Stomach (tissue), 19 donors: ENCODE results near the gene CFAP20. TPM values are rescaled to one million over a fixed set of nuclear protein-coding genes. Genes with fewer than 3 reads are reported as not detected.
A peak's percentile ranks its signal among the peaks of the same experiment; 100 is the strongest.

Source experiments
- DNase-seq, 2 donors: peaks; one replicate each; pipeline versions ENCODE4 v3.0.0 to v3.0.0-alpha.2; 2013 to 2019
- H3K27ac ChIP-seq, 5 donors: fragments of 200-600 bp in 4 of 5; sonication (generic) in 4 of 5; one replicate each; pipeline ENCODE4 v1.5.1; 2013 to 2019; ENCODE audit warnings: mild to moderate bottlenecking in 1 of 5, moderate library complexity in 1 of 5
- H3K27me3 ChIP-seq, 3 donors: fragments of 200-600 bp; sonication (generic); one replicate each; pipeline ENCODE4 v1.5.1; 2017 to 2019; ENCODE audit warnings: mixed run types in 1 of 3
- H3K36me3 ChIP-seq, 4 donors: fragments of 200-600 bp; sonication (generic); 1 replicate in 3 of 4; 2 replicates in 1 of 4; pipeline ENCODE4 v1.5.1; 2016 to 2019
- H3K4me1 ChIP-seq, 4 donors: fragments of 200-600 bp; sonication (generic); one replicate each; pipeline ENCODE4 v1.5.1; 2016 to 2019
- H3K4me3 ChIP-seq, 4 donors: fragments of 200-600 bp; sonication (generic) in 3 of 4; one replicate each; pipeline ENCODE4 v1.5.1; 2016 to 2019; ENCODE audit warnings: mild to moderate bottlenecking in 1 of 4
- H3K9me3 ChIP-seq, 4 donors: fragments of 200-600 bp; sonication (generic); one replicate each; pipeline ENCODE4 v1.5.1; 2016 to 2019
- EP300 ChIP-seq: sonication (generic); formaldehyde crosslinking; IDR thresholded peaks from one replicate; pipeline ENCODE4 v1.6.1; 2017; ENCODE audit warnings: antibody characterized with exemption
- POLR2A ChIP-seq, 4 donors: fragments of 450-650 bp; IDR thresholded peaks; one replicate each; pipeline ENCODE4 v1.6.1; 2016; ENCODE audit warnings: antibody characterized with exemption in 4 of 4, control low read depth in 2 of 4, mild to moderate bottlenecking in 1 of 4, moderate library complexity in 1 of 4
- POLR2AphosphoS5 ChIP-seq, 3 donors: sonication (generic); formaldehyde crosslinking; IDR thresholded peaks; one replicate each; pipeline ENCODE4 v1.6.1; 2016; ENCODE audit warnings: antibody characterized with exemption in 3 of 3
- WGBS, 5 donors: extraction: QIAGEN DNeasy Blood & Tissue Kit in 3 of 5; methylation state at CpG; one replicate each; pipeline versions ENCODE4 v1.1.5 to v1.1.7; 2013 to 2018; 5-methylcytosine and 5-hydroxymethylcytosine counted together
- intact Hi-C: fragments of 100-400 bp; cut with DNase I; formaldehyde crosslinking; loops from one replicate; pipeline ENCODE4 v1.15.1; 2023; ENCODE audit warnings: low total_unique reads
- long read RNA-seq, 10 donors: transcript quantifications; one replicate each; lab custom pipeline, GENCODE V29; 2026
- polyA plus RNA-seq, 3 donors: library from polyadenylated mRNA; stranded (reverse); fragments of 200-250 nt; gene quantifications; one replicate each; pipeline ENCODE4 v1.2.3, GENCODE V29; 2013
- total RNA-seq, 5 donors: library from RNA; depleted of rRNA; stranded (reverse); fragments of >200 nt; gene quantifications; one replicate each; pipeline versions ENCODE4 v1.1.0 to v1.2.3, GENCODE V29; 2014 to 2016
- TF ChIP-seq, protein P1 (sequence below), 7 experiments: fragments of 450-650 bp in 4 of 7; fragments of 200-600 bp in 3 of 7; sonication (generic) in 3 of 7; IDR thresholded peaks; one replicate each; pipeline ENCODE4 v1.5.1; 2016 to 2019; ENCODE audit warnings: antibody characterized with exemption in 7 of 7, control low read depth in 2 of 7, mild to moderate bottlenecking in 1 of 7
- donor health status: healthy with polysubstance abuse.
- donor health status: Bipolar disorder and iron deficiency.
- donor health status: healthy.

The CFAP20 gene
- total RNA-seq (10 to 100 TPM in 4 of 5 donors, under 1 TPM in 1; 0.58 to 81.7 (median 25.1) TPM), polyA plus RNA-seq (10 to 100 TPM; 15.3 to 36.0 (median 22.5) TPM)
- long read RNA-seq, donor 1, transcript CFAP20-201 (6 exons, 1,354 nt) = major isoform, 10 of 12 reads
- long read RNA-seq, donor 1, partial matches to known transcripts = 0 of 12 reads
- long read RNA-seq, donor 1, other reads (novel, unspliced or antisense) = 0 of 12 reads
- long read RNA-seq, donor 2, transcript CFAP20-201 (6 exons, 1,354 nt) = major isoform, 18 of 22 reads
- long read RNA-seq, donor 2, partial matches to known transcripts = 0 of 22 reads
- long read RNA-seq, donor 2, other reads (novel, unspliced or antisense) = 0 of 22 reads
- long read RNA-seq, donor 3, transcript CFAP20-201 (6 exons, 1,354 nt) = major isoform, 8 of 10 reads
- long read RNA-seq, donor 3, partial matches to known transcripts = 0 of 10 reads
- long read RNA-seq, donor 3, other reads (novel, unspliced or antisense) = 0 of 10 reads
- long read RNA-seq, donor 4, partial matches to known transcripts = 0 of 1 reads
- long read RNA-seq, donor 4, other reads (novel, unspliced or antisense) = 0 of 1 reads
- long read RNA-seq, donor 5, transcript CFAP20-201 (6 exons, 1,354 nt) = major isoform, 13 of 19 reads
- long read RNA-seq, donor 5, partial matches to known transcripts = 0 of 19 reads
- long read RNA-seq, donor 5, other reads (novel, unspliced or antisense) = 0 of 19 reads
- long read RNA-seq, donor 6, transcript CFAP20-204 (3 exons, 481 nt) = minor isoform, 8 of 57 reads
- long read RNA-seq, donor 6, transcript CFAP20-201 (6 exons, 1,354 nt) = major isoform, 34 of 57 reads
- long read RNA-seq, donor 6, partial matches to known transcripts = 12 of 57 reads
- long read RNA-seq, donor 6, other reads (novel, unspliced or antisense) = 0 of 57 reads
- long read RNA-seq, donor 7, transcript CFAP20-201 (6 exons, 1,354 nt) = major isoform, 13 of 25 reads
- long read RNA-seq, donor 7, transcript CFAP20-204 (3 exons, 481 nt) = minor isoform, 5 of 25 reads
- long read RNA-seq, donor 7, partial matches to known transcripts = 7 of 25 reads
- long read RNA-seq, donor 7, other reads (novel, unspliced or antisense) = 0 of 25 reads
- long read RNA-seq, donor 8, transcript CFAP20-201 (6 exons, 1,354 nt) = major isoform, 15 of 34 reads
- long read RNA-seq, donor 8, partial matches to known transcripts = 15 of 34 reads
- long read RNA-seq, donor 8, other reads (novel, unspliced or antisense) = 0 of 34 reads
- long read RNA-seq, donor 9, transcript CFAP20-204 (3 exons, 481 nt) = minor isoform, 6 of 25 reads
- long read RNA-seq, donor 9, transcript CFAP20-201 (6 exons, 1,354 nt) = major isoform, 11 of 25 reads
- long read RNA-seq, donor 9, partial matches to known transcripts = 5 of 25 reads
- long read RNA-seq, donor 9, other reads (novel, unspliced or antisense) = 0 of 25 reads
- long read RNA-seq, donor 10, partial matches to known transcripts = 0 of 2 reads
- long read RNA-seq, donor 10, other reads (novel, unspliced or antisense) = 0 of 2 reads

DNA sequence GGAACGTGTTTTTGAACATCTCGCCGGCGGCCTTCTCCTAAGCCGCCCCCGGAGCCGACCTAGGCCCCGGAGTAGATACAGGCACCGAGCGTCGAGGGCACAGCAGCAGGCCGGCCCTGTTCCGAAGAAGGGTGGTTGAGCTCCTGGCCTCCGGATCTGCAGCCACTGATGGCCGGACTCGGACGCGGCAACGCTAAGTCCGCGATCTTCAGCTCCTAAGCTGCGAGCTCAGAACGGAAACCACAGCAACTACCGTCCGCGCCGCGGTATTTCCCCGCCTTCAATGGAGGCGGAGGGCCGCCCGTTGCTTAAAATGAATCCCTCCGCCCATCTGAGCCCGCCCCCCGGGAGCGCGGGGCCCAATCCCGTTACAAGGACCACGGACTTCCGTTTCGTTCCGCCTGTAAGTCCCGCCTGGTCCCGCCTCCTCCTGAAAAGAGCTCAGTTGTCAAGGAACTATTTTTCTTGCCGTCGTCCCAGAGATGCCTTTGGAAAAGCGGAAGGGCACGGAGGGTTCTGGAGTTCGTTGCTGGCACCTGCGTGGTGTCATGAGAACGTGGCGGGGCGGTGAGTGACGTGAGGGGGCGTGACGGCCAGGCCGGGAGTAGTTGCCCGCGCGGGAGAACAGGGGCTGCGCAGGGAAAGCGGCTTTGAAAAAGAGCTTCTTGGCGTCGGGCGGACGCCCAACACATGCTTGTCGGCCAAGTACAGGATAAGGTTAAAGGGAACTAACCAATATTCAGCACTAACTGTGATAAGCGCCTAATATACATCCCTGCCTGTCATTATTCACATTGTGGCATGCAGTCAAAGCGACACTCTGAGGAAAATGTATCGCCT is at the start of gene CFAP20:
Gene CFAP20 (minus strand): TSS at position 285 of the 840 bp plus-strand sequence. CDS start 266 bp downstream, at position 19.
- Histone ChIP-seq H3K9me3 (no peaks in the 10 kb centered on the region), H3K36me3 (no peaks in the 10 kb centered on the region), H3K27me3 (no peaks in the 10 kb centered on the region), H3K27ac (peak within 1 kb of the TSS; percentile 88 to 97 (median 94)), H3K4me3 (peak within 1 kb of the TSS; percentile 84 to 97 (median 89)), H3K4me1 (peaks cover 25 to 45% (median 41%) of the 10 kb centered on the region in 4 donors)
- 1 to 3% (median 2%) methylated on average over 32 to 70 of the region's 70 CpGs for WGBS, 5 donors
- intact Hi-C loops = no loop called here
- DNase-seq = peak; percentile 99
- TF ChIP-seq EP300 = no peak
- peak; percentile 94 to 98 (median 97) for TF ChIP-seq POLR2AphosphoS5 (IDR thresholded peaks at IDR 0.05)
- TF ChIP-seq POLR2A (IDR thresholded peaks at IDR 0.05) = peak in 2 of 4 donors; percentile 80 to 91
- TF ChIP-seq, protein P1, sequence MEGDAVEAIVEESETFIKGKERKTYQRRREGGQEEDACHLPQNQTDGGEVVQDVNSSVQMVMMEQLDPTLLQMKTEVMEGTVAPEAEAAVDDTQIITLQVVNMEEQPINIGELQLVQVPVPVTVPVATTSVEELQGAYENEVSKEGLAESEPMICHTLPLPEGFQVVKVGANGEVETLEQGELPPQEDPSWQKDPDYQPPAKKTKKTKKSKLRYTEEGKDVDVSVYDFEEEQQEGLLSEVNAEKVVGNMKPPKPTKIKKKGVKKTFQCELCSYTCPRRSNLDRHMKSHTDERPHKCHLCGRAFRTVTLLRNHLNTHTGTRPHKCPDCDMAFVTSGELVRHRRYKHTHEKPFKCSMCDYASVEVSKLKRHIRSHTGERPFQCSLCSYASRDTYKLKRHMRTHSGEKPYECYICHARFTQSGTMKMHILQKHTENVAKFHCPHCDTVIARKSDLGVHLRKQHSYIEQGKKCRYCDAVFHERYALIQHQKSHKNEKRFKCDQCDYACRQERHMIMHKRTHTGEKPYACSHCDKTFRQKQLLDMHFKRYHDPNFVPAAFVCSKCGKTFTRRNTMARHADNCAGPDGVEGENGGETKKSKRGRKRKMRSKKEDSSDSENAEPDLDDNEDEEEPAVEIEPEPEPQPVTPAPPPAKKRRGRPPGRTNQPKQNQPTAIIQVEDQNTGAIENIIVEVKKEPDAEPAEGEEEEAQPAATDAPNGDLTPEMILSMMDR (IDR thresholded peaks at IDR 0.05) = no peak

DNA sequence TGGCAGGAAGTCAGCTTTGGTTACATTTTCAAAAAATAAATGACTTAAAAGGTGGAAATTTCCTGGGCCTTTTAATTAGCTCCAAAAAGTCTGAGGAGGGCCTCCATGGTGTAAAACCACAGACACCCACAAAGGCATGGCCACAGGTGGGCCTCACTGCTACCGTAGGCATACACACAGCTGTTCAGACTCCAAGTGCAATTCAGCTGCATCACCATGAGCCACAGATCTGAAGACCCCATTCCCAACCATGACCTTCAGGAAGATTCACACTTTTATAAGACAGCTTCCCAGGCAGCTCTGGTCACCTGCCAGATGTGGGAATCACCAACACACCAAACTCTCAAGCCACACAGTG is 48.2 kb upstream of the CFAP20 start:
- no peak for DNase-seq
- 68 to 82% (median 80%) methylated on average over 1 of the region's 1 CpG for WGBS, 5 donors
- Histone ChIP-seq H3K4me3 (no peak overlapping the region), H3K4me1 (no peaks in the 10 kb centered on the region), H3K36me3 (peaks cover 8 to 91% (median 76%) of the 10 kb centered on the region in 4 donors), H3K27ac (no peak overlapping the region), H3K9me3 (no peaks in the 10 kb centered on the region), H3K27me3 (no peaks in the 10 kb centered on the region)
- TF ChIP-seq, protein P1 (IDR thresholded peaks at IDR 0.05) = no peak
- TF ChIP-seq POLR2A (IDR thresholded peaks at IDR 0.05) = no peak
- no peak for TF ChIP-seq EP300
- TF ChIP-seq POLR2AphosphoS5 (IDR thresholded peaks at IDR 0.05) = no peak
- intact Hi-C loops = no loop called here

DNA sequence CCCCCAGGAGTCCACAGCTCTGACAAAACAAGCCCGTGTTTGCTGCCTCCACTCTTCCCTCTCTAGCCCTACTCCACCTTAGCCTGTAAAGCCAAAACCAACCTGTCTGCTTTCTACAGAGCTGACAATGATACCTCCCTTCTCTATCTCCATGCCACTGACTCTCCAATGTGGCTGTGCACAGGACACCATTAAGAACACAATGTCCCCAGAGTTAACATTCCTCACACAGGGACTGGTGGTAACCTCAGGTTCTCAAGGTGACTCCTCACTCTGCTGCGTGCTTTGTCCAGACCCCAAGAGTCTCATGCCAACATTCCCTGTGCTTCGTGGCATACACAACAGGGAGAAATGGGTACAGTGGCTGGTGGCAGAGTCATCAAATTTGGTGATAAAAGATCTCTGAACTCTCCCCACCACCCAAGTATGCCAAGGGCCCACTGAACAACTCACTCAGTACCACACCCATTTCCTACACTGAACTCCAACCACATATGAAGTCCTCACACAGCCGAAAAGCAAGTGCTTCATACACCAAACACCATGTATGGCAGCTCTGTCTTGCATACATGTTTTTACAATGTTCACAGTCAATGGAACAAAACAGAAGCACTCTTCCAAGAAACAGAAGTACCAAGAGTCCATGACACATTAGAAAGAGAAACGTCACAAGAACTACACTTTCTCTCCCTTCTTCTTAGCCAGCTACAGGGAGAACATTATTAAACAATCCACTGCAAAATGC is 47.6 kb upstream of the CFAP20 start:
- intact Hi-C loops = no loop called here
- H3K36me3 ChIP-seq = peaks cover 8 to 91% (median 76%) of the 10 kb centered on the region in 4 donors
- no peaks in the 10 kb centered on the region for H3K4me1 ChIP-seq
- DNase-seq = no peak
- H3K4me3 ChIP-seq = no peak overlapping the region
- TF ChIP-seq POLR2AphosphoS5 (IDR thresholded peaks at IDR 0.05) (no peak), EP300 (no peak), POLR2A (IDR thresholded peaks at IDR 0.05) (no peak)
- TF ChIP-seq, protein P1 (IDR thresholded peaks at IDR 0.05) = no peak
- no peaks in the 10 kb centered on the region for H3K27me3 ChIP-seq
- no peak overlapping the region for H3K27ac ChIP-seq
- 84 to 93% (median 90%) methylated on average over 5 of the region's 5 CpGs for WGBS, 5 donors
- no peaks in the 10 kb centered on the region for H3K9me3 ChIP-seq
